Esophagus muscularis mucosa (tissue), 4 donors: ENCODE results near the gene CDK2AP2. TPM values are rescaled to one million over a fixed set of nuclear protein-coding genes. Genes with fewer than 3 reads are reported as not detected.

ENCODE experiments used
- DNase-seq: peaks from one replicate; pipeline ENCODE4 v3.0.0-alpha.2; 2017; ENCODE audit errors: extremely low spot score
- H3K27ac ChIP-seq, 4 donors: fragments of 200-600 bp; sonication (generic); replicated peaks in 1 of 4; 1 replicate in 3 of 4; 2 replicates in 1 of 4; pipeline ENCODE4 v1.5.1; 2016 to 2019; ENCODE audit warnings: mild to moderate bottlenecking in 1 of 4
- H3K27me3 ChIP-seq, 4 donors: fragments of 200-600 bp; sonication (generic); one replicate each; pipeline versions ENCODE4 v1.5.1 to v1.6.0; 2016 to 2019
- H3K36me3 ChIP-seq, 4 donors: fragments of 200-600 bp; sonication (generic); one replicate each; pipeline ENCODE4 v1.5.1; 2016 to 2019
- H3K4me1 ChIP-seq, 4 donors: fragments of 200-600 bp; sonication (generic); one replicate each; pipeline ENCODE4 v1.5.1; 2016 to 2019
- H3K4me3 ChIP-seq, 4 donors: fragments of 200-600 bp; sonication (generic); 1 replicate in 2 of 4; 2 replicates in 2 of 4; pipeline ENCODE4 v1.5.1; 2016 to 2019; ENCODE audit warnings: mild to moderate bottlenecking in 4 of 4, moderate library complexity in 1 of 4
- H3K9me3 ChIP-seq, 4 donors: fragments of 200-600 bp; sonication (generic); 1 replicate in 3 of 4; 2 replicates in 1 of 4; pipeline ENCODE4 v1.5.1; 2016 to 2019
- EP300 ChIP-seq: sonication (generic); formaldehyde crosslinking; IDR thresholded peaks from one replicate; pipeline ENCODE4 v1.6.1; 2017; ENCODE audit warnings: antibody characterized with exemption
- POLR2A ChIP-seq: fragments of 450-650 bp; IDR thresholded peaks from one replicate; pipeline ENCODE4 v1.6.1; 2017; ENCODE audit warnings: antibody characterized with exemption, moderate library complexity, mild to moderate bottlenecking, low read depth
- POLR2AphosphoS5 ChIP-seq, 2 donors: sonication (generic); formaldehyde crosslinking; IDR thresholded peaks; one replicate each; pipeline ENCODE4 v1.6.1; 2017; ENCODE audit warnings: antibody characterized with exemption in 2 of 2
- WGBS: methylation state at CpG from one replicate; pipeline ENCODE4 v1.1.5; 2018; 5-methylcytosine and 5-hydroxymethylcytosine counted together
- intact Hi-C: fragments of 100-400 bp; cut with DNase I; formaldehyde crosslinking; loops from one replicate; pipeline ENCODE4 v1.15.1; 2023
- total RNA-seq, 4 donors: library from RNA; depleted of rRNA; stranded (reverse); fragments of >200 nt; gene quantifications; one replicate each; pipeline versions ENCODE4 v1.1.0 to v1.2.1, GENCODE V29; 2016
- TF ChIP-seq, protein P1 (sequence below), 3 experiments: fragments of 200-600 bp in 2 of 3; fragments of 450-650 bp in 1 of 3; sonication (generic) in 2 of 3; IDR thresholded peaks; one replicate each; pipeline ENCODE4 v1.5.1; 2017 to 2019; ENCODE audit warnings: antibody characterized with exemption in 3 of 3, mild to moderate bottlenecking in 2 of 3, moderate library complexity in 1 of 3

The CDK2AP2 gene
- total RNA-seq, 4 donors from 2014 or later, result 61.0 to 111 (median 67.8) TPM

DNA sequence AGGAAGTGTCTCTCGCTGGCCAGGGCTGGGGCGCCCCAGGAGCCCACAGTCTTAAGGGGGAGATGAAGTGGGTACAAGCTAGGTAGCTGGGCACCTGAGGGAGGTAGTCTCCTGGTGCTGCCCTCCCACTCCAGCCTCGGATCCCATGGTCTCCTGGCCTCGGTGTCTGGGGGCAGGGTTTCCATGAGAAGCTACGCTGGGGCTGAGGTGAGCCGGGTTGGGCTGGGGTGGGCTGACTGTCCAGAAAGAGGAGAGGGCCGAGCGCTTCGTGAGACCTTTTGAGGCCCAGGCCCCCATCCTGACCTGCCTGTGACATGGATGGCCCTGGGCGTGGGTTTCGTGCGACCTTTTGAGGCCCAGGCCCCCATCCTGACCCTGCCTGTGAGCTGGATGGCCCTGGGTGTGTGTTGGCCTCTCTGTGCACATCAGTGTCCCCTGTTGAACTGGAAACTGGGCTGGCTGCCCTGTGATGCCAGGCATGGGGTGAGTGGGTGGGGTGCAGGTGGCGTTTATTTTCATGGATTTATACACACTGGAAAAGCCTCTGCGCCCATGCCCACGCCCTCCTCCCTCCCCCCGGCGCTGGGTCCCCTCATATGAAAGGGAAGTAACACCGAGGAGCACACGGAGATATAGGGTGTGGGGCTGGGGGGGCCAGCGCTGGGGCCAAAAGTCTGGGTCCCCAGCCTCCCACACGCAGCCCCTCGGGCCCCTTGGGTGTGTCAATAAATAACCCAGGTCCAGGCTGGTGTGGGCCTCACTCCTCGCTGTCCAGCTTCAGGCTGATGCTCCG lies 16.5 kb downstream of the CDK2AP2 start:
- DNase-seq, result no peak
- intact Hi-C loops, result no loop called here

GRCh38 chr11:67490727-67491065 lies 17.3 kb downstream of the CDK2AP2 start:
- H3K4me3 ChIP-seq, result no peak overlapping the region
- no peak for TF ChIP-seq POLR2AphosphoS5 (IDR thresholded peaks at IDR 0.05)
- no peak for TF ChIP-seq POLR2A
- TF ChIP-seq, protein P1, sequence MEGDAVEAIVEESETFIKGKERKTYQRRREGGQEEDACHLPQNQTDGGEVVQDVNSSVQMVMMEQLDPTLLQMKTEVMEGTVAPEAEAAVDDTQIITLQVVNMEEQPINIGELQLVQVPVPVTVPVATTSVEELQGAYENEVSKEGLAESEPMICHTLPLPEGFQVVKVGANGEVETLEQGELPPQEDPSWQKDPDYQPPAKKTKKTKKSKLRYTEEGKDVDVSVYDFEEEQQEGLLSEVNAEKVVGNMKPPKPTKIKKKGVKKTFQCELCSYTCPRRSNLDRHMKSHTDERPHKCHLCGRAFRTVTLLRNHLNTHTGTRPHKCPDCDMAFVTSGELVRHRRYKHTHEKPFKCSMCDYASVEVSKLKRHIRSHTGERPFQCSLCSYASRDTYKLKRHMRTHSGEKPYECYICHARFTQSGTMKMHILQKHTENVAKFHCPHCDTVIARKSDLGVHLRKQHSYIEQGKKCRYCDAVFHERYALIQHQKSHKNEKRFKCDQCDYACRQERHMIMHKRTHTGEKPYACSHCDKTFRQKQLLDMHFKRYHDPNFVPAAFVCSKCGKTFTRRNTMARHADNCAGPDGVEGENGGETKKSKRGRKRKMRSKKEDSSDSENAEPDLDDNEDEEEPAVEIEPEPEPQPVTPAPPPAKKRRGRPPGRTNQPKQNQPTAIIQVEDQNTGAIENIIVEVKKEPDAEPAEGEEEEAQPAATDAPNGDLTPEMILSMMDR (IDR thresholded peaks at IDR 0.05), result no peak
- intact Hi-C loops, result no loop called here
- WGBS, result 73% methylated on average over 13 of the region's 15 CpGs
- H3K36me3 ChIP-seq, result peaks cover 22 to 92% (median 83%) of the 10 kb centered on the region in 4 donors
- peak overlapping the region in 3 of 4 donors; percentile 13 to 49 (median 39) for H3K27ac ChIP-seq
- no peaks in the 10 kb centered on the region for H3K27me3 ChIP-seq
- peaks cover 3 to 23% (median 17%) of the 10 kb centered on the region in 4 donors for H3K4me1 ChIP-seq
- no peaks in the 10 kb centered on the region for H3K9me3 ChIP-seq
- DNase-seq, result no peak

More for the DNA sequence above, 16.5 kb downstream of the CDK2AP2 start:
- Histone ChIP-seq H3K4me3 (no peak overlapping the region), H3K9me3 (no peaks in the 10 kb centered on the region), H3K4me1 (peaks cover 0 to 16% (median 11%) of the 10 kb centered on the region in 4 donors), H3K27ac (peak overlapping the region; percentile 20 to 49 (median 41)), H3K27me3 (no peaks in the 10 kb centered on the region), H3K36me3 (peaks cover 22 to 98% (median 89%) of the 10 kb centered on the region in 4 donors)
- TF ChIP-seq POLR2AphosphoS5 (IDR thresholded peaks at IDR 0.05), result no peak
- TF ChIP-seq, protein P1 (IDR thresholded peaks at IDR 0.05), result no peak
- TF ChIP-seq POLR2A, result no peak
- no peak for TF ChIP-seq EP300
- 84% methylated on average over 15 of the region's 24 CpGs for WGBS

GRCh38 chr11:67489885-67490726 lies 17.9 kb downstream of the CDK2AP2 start:
- TF ChIP-seq POLR2AphosphoS5 (IDR thresholded peaks at IDR 0.05) (no peak), POLR2A (no peak), EP300 (no peak)
- TF ChIP-seq, protein P1 (IDR thresholded peaks at IDR 0.05), result no peak

GRCh38 chr11:67489203-67489884 lies 18.6 kb downstream of the CDK2AP2 start:
- 91% methylated on average over 25 of the region's 25 CpGs for WGBS
- DNase-seq, result no peak
- no peak overlapping the region for H3K4me3 ChIP-seq
- H3K27me3 ChIP-seq, result no peaks in the 10 kb centered on the region
- no peak for TF ChIP-seq EP300
- TF ChIP-seq, protein P1 (IDR thresholded peaks at IDR 0.05), result no peak
- TF ChIP-seq POLR2A, result no peak
- no peak for TF ChIP-seq POLR2AphosphoS5 (IDR thresholded peaks at IDR 0.05)
- intact Hi-C loops, result no loop called here
- H3K36me3 ChIP-seq, result peaks cover 22 to 85% (median 71%) of the 10 kb centered on the region in 4 donors
- no peaks in the 10 kb centered on the region for H3K9me3 ChIP-seq
- no peak overlapping the region for H3K27ac ChIP-seq
- peaks cover 6 to 37% (median 29%) of the 10 kb centered on the region in 4 donors for H3K4me1 ChIP-seq

More at GRCh38 chr11:67489885-67490726, 17.9 kb downstream of the CDK2AP2 start:
- intact Hi-C loops, result no loop called here
- Histone ChIP-seq H3K27ac (peak overlapping the region in 3 of 4 donors; percentile 13 to 49 (median 39)), H3K27me3 (no peaks in the 10 kb centered on the region), H3K9me3 (no peaks in the 10 kb centered on the region), H3K36me3 (peaks cover 22 to 86% (median 77%) of the 10 kb centered on the region in 4 donors), H3K4me3 (no peak overlapping the region), H3K4me1 (peaks cover 3 to 29% (median 22%) of the 10 kb centered on the region in 4 donors)
- 88% methylated on average over 4 of the region's 23 CpGs for WGBS
- no peak for DNase-seq
